Medulla oblongata (tissue), 1 donor: ENCODE results near the gene ADIPOR1.
"Not testable (repeated sequence)": the region's sequence is repeated elsewhere in the genome, so short reads cannot be mapped to it uniquely, and the experiment has no call there.

ENCODE experiments used
- DNase-seq: peaks from one replicate; pipeline ENCODE4 v3.0.0-alpha.2; 2015; ENCODE audit errors: extremely low spot score

ADIPOR1 gene

GRCh38 chr1:202957733-202958543 is at the start of gene ADIPOR1:
Gene ADIPOR1, minus strand, starts transcription at chr1:202958312. Its CDS starts 7,242 bp downstream, at chr1:202951070.
- DNase-seq, result peak; percentile 93

DNA sequence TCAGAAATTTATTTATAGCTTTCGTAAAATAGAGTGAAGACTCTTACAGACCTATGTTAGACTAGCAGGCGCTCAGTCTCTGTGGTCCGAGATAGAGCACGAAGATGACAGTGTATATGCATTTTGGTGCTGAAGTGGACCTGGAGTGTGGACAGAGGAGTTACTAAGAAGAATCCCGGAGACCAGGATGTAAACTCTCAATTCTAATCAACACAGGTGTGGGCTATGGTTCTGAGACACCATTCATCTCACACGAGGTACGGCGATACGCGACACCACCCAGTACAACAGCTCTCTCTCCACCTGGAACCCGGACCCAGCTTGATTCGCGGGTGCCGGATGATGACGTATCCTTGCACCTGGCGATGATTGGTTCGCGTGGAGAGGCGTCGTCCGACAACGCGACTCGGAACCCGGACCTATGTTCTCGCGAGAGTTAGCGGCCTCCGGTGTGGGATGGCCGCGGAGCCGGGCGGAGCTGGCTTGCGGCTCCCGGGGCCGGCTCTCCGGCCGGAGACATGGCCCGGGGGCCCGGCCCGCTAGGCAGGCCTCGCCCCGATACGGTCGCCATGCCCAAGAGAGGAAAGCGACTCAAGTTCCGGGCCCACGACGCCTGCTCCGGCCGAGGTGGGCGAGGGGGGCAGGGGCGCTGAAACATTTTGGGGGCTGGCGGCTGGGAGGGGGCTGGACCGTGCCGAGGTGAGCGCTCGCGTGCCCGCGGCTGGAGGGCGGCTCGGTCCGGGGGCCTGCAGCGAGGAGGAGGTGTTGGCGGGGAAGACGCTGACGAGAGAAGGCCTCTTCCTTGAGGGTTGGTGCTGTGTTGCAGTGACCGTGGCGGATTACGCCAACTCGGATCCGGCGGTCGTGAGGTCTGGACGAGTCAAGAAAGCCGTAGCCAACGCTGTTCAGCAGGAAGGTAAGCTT is 49.1 kb upstream of the ADIPOR1 start, which contains the start of gene TMEM183A:
TMEM183A (plus strand) TSS at position 427 of the 924 bp plus-strand sequence; CDS start at position 519, 92 bp downstream.
- DNase-seq, result peak; percentile 98

- not testable (repeated sequence) for DNase-seq
Observed at GRCh38 chr1:203005395-203006142, 47.5 kb upstream of the ADIPOR1 start.

- no peak for DNase-seq
Observed at GRCh38 chr1:203002951-203003350, 44.8 kb upstream of the ADIPOR1 start.

- no peak for DNase-seq
Observed at GRCh38 chr1:203001986-203002385, 43.9 kb upstream of the ADIPOR1 start.

DNA sequence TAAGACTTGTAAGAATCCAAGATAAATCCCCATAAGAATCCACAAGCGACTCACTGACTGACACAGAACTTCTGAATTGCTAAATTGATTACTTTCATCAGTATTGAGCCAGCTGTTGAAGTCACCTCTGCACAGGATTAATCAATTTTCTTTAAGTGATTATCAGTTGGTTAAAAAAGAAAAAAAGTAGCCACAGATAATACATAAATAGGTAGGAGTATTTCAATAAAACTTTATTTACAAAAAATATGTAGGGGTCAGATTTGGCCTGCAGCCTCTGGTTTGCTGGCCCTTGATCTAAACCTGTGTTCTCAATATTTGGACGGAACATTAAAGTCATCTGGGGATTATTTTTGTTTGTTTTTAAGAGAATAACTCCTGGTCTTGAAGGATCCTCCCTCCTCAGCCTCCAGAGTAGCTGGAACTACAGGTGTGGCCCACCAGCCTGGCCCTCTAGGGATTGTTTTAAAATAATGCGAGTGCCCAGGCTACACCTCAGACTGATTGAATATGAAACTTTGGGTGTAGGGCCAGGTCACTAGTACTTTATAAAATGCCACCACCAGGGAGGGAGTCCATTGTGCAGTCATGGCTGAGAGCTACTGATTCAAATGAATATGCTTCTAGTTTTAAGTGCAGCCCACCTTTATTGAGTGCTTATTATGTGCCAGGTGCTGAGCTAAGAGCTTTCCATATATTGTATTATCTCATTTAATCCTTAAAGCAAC is 42.3 kb upstream of the ADIPOR1 start:
- DNase-seq, result no peak

- DNase-seq, result peak; percentile 69
Observed at GRCh38 chr1:202998836-202999750, 41.0 kb upstream of the ADIPOR1 start.

- DNase-seq, result no peak
Observed at GRCh38 chr1:202994756-202995155, 36.6 kb upstream of the ADIPOR1 start.

- DNase-seq, result no peak
Observed at GRCh38 chr1:202991112-202991511, 33.0 kb upstream of the ADIPOR1 start.

- DNase-seq, result no peak
Observed at GRCh38 chr1:202989879-202990278, 31.8 kb upstream of the ADIPOR1 start.

DNA sequence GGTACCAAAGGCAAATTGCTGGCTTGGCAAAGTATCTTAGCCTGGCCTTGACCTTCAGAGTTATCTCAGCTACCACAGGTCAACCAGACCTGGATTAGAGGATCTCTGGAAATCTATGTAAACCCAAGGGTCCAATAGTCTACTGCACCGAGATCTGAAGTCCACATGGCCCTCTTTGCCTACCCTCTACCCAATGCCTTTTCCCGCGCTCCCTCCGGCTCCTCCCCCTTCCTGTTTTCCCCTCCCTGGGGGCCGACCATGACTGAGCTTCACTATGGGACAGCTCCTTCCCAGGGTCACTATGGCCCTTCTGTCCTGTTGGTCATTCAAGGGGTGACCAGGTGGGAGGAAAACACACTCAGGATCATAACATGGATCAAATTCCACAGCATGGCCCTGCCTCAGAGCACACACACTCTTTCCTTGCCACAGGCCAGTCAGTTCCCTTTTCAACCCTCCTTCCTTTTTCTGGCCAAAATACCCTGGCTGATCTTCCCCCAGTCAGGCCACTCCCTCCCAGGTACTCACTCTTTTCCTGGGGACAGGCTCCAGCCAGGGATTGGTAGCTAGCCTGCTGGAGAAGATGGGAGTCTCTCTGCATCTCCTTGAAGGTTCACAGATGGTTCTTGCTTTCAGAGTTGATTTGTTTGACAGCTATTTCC is 29.9 kb upstream of the ADIPOR1 start:
- no peak for DNase-seq

GRCh38 chr1:202987255-202987654 is 29.1 kb upstream of the ADIPOR1 start:
- DNase-seq, result no peak

GRCh38 chr1:202986120-202986519 is 28.0 kb upstream of the ADIPOR1 start:
- DNase-seq, result not testable (repeated sequence)

DNA sequence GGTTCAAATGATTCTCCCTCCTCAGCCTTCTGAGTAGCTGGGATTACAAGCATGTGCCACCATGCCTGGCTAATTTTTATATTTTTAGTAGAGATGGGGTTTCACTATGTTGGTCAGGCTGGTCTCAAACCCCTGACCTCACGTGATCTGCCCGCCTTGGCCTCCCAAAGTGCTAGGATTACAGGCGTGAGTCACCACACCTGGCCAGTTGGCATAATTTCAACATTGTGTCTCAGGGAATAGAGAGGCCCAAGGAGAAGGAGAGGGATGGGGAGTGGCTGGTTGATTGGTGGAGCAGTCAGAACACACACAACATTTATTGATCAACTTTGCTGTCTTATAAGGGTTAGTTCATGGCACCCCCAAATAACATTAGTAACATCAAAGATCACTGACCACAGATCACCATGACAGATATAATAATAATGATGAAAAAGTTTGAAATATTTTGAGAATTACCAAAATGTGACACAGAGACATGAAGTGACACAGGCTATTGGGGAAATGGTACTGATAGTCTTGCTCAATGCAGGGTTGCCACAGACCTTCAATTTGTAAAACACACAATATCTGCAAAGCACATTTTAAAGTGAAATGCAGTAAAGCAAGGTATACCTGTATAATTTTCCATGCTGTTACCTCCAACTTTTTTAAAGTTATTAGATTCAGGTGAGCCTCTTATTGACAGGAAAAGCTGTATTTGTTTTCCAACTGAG is 24.8 kb upstream of the ADIPOR1 start:
- no peak for DNase-seq

DNA sequence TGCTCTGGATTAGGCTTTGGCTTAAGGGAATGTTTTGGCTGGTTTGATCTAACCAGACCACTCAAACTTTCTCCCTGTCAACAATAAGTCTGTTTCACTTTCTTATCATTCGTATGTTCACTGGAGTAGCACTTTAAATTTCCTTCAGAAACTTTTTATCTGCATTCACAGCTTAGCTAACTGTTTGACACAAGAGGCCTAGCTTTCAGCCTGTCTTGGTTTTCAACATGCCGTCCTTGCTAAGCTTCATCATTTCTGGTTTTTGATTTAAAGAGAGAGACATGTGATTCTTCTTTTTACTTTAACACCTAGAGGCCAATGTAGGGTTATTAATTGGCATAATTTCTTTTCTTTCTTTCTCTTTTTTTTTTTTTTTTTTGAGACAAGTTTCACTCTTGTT is 23.8 kb upstream of the ADIPOR1 start:
- DNase-seq, result no peak

DNA sequence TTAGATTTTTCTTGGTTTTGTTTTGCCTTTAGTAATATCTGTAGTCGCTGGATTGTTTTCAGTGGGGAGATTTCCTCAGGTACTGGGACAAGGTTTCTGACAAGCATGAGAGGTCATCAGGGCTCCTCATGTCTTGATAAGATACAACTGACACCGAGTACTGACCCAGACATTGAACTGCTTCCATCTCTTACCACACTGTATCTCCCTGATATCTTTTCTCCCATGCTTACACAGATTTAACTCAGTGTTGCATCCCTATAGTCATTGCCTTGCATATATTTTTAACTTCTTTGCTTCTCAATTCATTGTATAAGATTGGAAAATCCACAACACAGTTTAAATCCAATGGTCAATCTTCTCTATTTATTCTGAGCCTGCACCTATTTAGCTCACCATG is 21.3 kb upstream of the ADIPOR1 start:
- no peak for DNase-seq

DNA sequence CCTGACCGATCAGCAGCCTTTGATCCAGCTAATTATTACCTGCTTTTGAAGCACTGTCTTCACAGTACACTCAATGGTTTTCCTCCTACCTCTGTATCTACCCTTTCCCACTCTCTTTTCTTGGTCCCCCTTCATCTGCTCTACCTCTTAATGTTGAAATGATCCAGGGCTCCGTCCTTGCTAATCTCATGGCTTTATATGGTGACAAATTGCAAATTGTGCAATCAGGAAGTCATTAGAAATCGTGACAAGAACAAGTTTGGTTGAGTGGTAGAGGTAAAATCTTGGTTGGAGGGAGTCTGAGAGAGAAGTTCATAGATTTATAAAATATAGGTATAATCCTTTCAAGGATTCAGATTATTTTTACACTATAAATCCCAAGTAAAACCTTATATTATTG is 18.5 kb upstream of the ADIPOR1 start:
- DNase-seq, result no peak

DNA sequence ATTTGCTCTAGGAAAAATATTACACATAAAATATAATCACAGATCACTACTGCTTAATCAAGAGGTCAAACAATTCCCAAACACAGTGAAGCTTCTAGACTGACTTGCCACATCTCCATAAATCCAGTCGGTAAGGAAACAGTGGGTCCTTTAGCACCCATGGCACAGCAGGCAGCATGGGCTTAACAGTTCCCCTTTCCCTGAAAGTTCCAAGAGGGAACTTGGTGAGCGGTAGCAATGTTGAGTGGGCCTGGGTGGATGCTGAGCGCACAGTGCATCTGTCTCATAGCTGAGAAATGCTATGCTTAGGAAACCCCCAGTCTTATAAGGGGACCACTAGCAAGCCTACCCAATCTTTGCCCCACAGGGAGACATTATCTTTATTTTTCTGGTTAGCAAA is 16.7 kb upstream of the ADIPOR1 start:
- DNase-seq, result no peak

- no peak for DNase-seq
Observed at GRCh38 chr1:202972046-202972445, 13.9 kb upstream of the ADIPOR1 start.
